NCI-H146 treated with DMSO at 0.1 percent for 48 hours (cell line): ENCODE measurements around the gene MAP6.

ENCODE experiments used
- DNase-seq: peaks from one replicate; lab custom pipeline; 2025; ENCODE audit not compliant: unreplicated experiment; lab: John Stamatoyannopoulos, UW

Gene MAP6

GRCh38 chr11:75667255-75667830 lies 1.5 kb downstream of the MAP6 start:
- DNase-seq, result peak; percentile 35

- no peak for DNase-seq
These were observed 2.8 kb downstream of the MAP6 start for GRCh38 chr11:75665990-75666389.

GRCh38 chr11:75665126-75665525 lies 3.7 kb downstream of the MAP6 start:
- no peak for DNase-seq

DNA sequence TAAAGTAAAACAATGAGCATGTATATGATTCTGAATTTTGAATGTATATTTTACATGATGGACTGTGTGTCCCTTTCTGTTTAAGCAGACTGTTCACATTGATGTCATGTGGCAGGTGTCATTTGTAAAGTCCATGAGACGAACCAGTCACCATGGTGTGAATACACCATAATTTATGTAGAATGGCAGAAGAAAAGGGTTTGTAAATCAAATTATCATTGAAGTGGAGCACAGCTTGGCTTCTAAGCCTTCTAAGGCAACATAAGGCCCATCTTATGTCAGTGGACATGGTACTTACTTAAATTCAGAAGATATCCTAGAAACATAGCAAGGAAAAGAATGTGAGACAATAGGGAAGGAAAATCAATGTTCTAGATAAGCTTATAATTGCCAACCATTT lies 4.4 kb downstream of the MAP6 start:
- no peak for DNase-seq

- DNase-seq, result no peak
These were observed 5.0 kb downstream of the MAP6 start for GRCh38 chr11:75663808-75664207.

- no peak for DNase-seq
These were observed 9.0 kb downstream of the MAP6 start for GRCh38 chr11:75659836-75660235.

DNA sequence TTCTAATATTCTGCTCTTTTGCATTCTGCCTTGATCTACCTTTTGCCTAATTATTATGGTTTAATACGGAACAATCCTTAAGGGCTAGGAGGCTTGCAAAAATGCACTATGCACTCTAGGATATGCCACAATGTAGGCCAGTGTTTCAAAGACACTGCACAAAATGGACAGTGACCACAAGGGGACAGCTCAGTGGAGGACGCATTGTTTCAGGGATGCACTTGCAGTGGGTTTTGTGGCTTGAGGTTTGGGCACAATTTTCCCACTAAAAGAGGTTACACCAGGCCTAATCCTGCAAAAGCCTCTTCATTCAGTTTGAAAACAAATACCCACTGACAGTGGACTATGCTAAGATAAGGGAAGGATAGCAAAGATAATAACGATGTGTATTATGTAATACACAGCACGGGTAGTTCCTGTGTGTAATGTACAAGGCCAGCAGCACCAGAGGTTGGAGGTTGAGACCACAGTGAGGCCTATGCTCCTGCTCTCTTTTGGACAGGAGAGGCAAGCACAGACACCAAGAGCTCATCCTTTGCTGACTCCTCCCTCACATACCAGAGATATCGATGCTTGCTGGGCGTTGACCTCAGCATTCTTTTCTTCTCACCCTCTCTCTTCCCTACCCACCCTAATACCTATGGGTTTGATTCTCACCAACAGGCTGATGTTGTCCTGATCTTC lies 12.7 kb downstream of the MAP6 start:
- DNase-seq, result no peak

- no peak for DNase-seq
These were observed 13.2 kb downstream of the MAP6 start for GRCh38 chr11:75655605-75656004.

GRCh38 chr11:75654314-75654713 lies 14.5 kb downstream of the MAP6 start:
- DNase-seq, result no peak

- DNase-seq, result no peak
These were observed 15.3 kb downstream of the MAP6 start for GRCh38 chr11:75653532-75653931.

GRCh38 chr11:75652936-75653335 lies 15.9 kb downstream of the MAP6 start:
- DNase-seq, result no peak

DNA sequence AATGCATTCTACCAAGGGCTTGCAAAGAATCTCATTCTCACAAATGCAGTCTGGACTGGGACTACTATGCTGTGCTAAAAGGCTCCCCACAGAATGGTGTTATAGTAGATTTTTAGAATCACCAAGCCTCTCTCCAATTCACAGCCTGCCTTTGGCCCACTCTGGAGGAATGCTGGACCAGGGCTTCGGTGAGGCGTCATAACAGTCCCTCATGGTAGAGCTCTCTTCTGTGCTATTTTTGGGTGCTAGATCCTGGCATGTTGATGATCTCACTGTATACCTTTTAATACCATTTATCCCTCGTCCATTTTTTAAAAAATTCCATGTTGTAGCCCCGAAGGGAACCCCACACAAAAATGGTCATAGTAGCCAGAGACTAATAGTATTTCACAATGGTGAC lies 17.6 kb downstream of the MAP6 start:
- DNase-seq, result no peak

DNA sequence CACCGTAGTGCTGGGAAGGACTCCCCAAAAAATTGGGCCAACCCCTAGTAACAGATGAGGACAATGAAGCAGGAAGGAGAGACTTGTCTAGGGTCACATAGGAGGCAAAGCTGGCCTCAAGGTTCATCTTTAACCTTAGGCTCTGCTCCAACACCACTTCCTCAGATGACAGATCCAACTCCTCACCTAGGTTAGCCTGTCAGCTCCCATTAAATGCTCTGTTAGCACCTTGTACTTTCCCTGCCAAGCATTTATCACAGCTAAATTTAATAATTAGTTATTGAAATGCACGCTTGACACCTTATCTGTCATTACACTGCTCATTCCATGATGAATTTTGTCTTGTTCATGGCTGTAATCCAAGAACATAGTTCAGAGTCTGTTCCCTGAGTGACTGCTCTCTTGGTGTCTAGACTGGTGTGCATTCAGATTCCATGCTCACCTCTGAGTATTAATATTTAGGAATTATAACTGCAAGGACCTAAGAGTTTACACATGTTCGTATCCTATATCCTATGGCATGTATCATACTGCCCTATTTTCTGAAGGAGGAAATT lies 18.6 kb downstream of the MAP6 start:
- no peak for DNase-seq

DNA sequence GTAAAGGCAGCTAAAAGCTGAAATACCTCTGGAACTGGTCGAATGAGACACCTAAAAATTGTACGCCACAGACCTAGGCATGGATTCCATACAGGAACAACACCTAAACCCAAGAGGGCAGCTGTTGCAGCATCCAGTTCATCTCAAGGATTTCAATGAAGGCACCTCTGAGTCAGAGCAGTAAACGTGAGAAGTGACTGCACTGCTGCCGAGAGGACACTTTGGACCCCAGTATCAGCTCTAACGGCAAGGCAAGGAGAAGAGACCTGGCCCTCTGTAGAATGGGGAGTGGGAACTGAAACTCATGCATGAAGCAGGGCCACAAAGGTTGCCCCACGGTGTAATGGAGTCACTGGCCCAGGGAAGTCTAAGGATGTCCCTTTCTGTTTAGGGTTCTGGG lies 23.9 kb downstream of the MAP6 start:
- no peak for DNase-seq

DNA sequence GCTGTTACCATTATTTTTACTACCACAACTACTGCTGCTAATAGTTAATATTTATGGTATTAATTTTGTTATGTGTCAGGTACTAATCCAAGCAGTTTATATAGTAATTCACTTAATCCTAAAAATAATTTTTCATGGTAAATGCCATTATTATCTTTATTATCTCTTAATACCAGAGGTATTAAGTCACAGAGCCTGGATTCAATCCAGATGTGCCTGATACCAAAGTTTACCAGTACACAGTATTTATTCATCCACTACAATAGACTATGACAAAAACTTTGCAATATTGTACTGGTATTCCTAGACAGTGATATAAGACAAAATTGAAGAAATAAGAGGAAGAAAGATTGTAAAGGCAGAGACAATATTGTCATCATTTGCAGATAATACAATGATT lies 24.5 kb downstream of the MAP6 start:
- DNase-seq, result no peak

GRCh38 chr11:75642402-75643113 lies 26.3 kb downstream of the MAP6 start:
- DNase-seq, result no peak

- DNase-seq, result peak; percentile 67
These were observed 29.1 kb downstream of the MAP6 start for GRCh38 chr11:75639762-75640181.

GRCh38 chr11:75637998-75638397 lies 30.8 kb downstream of the MAP6 start:
- no peak for DNase-seq

GRCh38 chr11:75635066-75635862 lies 33.6 kb downstream of the MAP6 start:
- no peak for DNase-seq

DNA sequence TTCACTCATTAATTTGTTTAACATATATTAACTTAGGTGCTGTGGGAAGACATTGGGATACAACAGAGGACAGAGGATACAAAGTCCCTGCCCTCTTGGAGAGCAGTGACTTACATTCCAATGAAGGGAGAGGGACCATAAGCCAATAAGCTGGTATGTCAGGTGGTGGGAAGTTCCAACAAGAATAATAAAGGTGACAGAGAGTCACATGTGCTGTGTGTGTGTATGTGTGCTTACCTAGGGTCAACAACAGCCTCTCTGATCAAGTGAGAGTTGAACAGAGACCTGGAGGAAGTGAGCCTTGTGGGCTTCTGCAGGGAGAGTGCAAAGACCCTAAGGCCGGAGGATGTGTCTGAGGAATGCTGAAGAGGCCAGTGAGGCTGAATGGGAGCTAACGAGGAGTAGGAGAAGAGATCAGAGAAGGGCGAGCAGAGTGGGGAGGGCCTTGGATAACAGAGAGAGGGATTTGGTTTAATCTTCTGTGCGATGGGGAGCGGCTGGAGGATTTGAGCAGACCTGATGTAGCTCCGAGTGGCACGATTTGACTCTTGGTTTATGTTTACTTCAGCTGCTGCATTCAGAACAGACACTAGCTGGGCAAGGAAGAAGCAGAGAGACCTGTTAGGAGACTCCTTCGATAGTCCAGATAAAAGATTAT lies 35.3 kb downstream of the MAP6 start:
- DNase-seq, result no peak

GRCh38 chr11:75632962-75633361 lies 35.9 kb downstream of the MAP6 start:
- no peak for DNase-seq
